ENCODE results near the gene SFXN2. TPM values are rescaled to one million over a fixed set of nuclear protein-coding genes. Genes with fewer than 3 reads are reported as not detected.
"Not testable (repeated sequence)": the region's sequence is repeated elsewhere in the genome, so short reads cannot be mapped to it uniquely, and the experiment has no call there.

Gene SFXN2
- total RNA-seq, 2 donors from 2014 or later: 18.0 to 28.0 TPM

GRCh38 chr10:102701272-102701671, 13.2 kb upstream of the SFXN2 start:
- Mint-ChIP-seq H3K9me3 (no peaks in the 10 kb centered on the region), H3K4me3 (no peak overlapping the region), H3K4me1 (peaks cover 9% of the 10 kb centered on the region), H3K27me3 (no peaks in the 10 kb centered on the region), H3K36me3 (ENCODE audit: low read depth) (peaks cover 73% of the 10 kb centered on the region), H3K27ac (no peak overlapping the region)
- no peak for ATAC-seq (replicated peaks)

GRCh38 chr10:102701796-102702195, 12.6 kb upstream of the SFXN2 start:
- no peaks in the 10 kb centered on the region for H3K27me3 Mint-ChIP-seq
- no peak overlapping the region for H3K4me3 Mint-ChIP-seq
- no peak for ATAC-seq (replicated peaks)
- no peak overlapping the region for H3K27ac Mint-ChIP-seq
- H3K36me3 Mint-ChIP-seq (ENCODE audit: low read depth): peaks cover 68% of the 10 kb centered on the region
- H3K9me3 Mint-ChIP-seq: no peaks in the 10 kb centered on the region
- H3K4me1 Mint-ChIP-seq: peaks cover 9% of the 10 kb centered on the region

GRCh38 chr10:102702742-102703141, 11.7 kb upstream of the SFXN2 start:
- peak; percentile 59 for ATAC-seq (replicated peaks)
- Mint-ChIP-seq H3K4me1 (peaks cover 11% of the 10 kb centered on the region), H3K27ac (no peak overlapping the region), H3K27me3 (no peaks in the 10 kb centered on the region), H3K9me3 (no peaks in the 10 kb centered on the region), H3K36me3 (ENCODE audit: low read depth) (peaks cover 60% of the 10 kb centered on the region), H3K4me3 (no peak overlapping the region)

- H3K36me3 Mint-ChIP-seq (ENCODE audit: low read depth): peaks cover 38% of the 10 kb centered on the region
Measured at GRCh38 chr10:102704915-102705314, 9.5 kb upstream of the SFXN2 start.

GRCh38 chr10:102705531-102705930, 8.9 kb upstream of the SFXN2 start:
- Mint-ChIP-seq H3K4me1 (peaks cover 19% of the 10 kb centered on the region), H3K27ac (peak overlapping the region; percentile 26), H3K4me3 (peak overlapping the region; percentile 30), H3K27me3 (no peaks in the 10 kb centered on the region), H3K36me3 (ENCODE audit: low read depth) (peaks cover 36% of the 10 kb centered on the region), H3K9me3 (no peaks in the 10 kb centered on the region)
- no peak for ATAC-seq (replicated peaks)

More at GRCh38 chr10:102704915-102705314, 9.5 kb upstream of the SFXN2 start:
- H3K27me3 Mint-ChIP-seq: no peaks in the 10 kb centered on the region
- peak; percentile 86 for ATAC-seq (replicated peaks)
- H3K4me3 Mint-ChIP-seq: peak overlapping the region; percentile 30
- no peaks in the 10 kb centered on the region for H3K9me3 Mint-ChIP-seq
- peak overlapping the region; percentile 26 for H3K27ac Mint-ChIP-seq
- H3K4me1 Mint-ChIP-seq: peaks cover 13% of the 10 kb centered on the region

DNA sequence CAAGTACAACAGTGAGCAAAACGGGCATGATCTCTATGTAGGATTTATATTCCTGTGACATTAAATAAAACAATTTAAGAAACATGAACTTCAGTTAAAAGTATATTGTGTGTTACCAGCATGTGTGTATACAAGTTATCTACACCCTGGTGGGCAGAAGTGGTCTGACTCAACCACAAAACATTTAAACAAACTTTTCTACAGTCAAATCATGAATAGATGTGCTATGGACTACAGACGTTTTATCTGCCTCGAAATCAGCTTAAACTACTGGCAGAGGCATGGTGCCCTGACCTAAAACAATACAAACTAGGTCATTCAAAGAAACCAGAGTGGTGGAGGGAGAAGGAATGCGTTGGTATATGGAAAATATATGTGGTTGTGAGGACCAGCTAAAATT, 3.8 kb upstream of the SFXN2 start:
- ATAC-seq (replicated peaks): peak; percentile 35

GRCh38 chr10:102712089-102712488, 2.3 kb upstream of the SFXN2 start:
- Mint-ChIP-seq H3K27me3 (no peaks in the 10 kb centered on the region), H3K4me1 (peaks cover 24% of the 10 kb centered on the region)

More for the DNA sequence above, 3.8 kb upstream of the SFXN2 start:
- peak overlapping the region; percentile 99 for H3K4me3 Mint-ChIP-seq
- H3K27ac Mint-ChIP-seq: peak overlapping the region; percentile 98
- H3K9me3 Mint-ChIP-seq: no peaks in the 10 kb centered on the region
- H3K4me1 Mint-ChIP-seq: peaks cover 19% of the 10 kb centered on the region
- H3K36me3 Mint-ChIP-seq (ENCODE audit: low read depth): peaks cover 19% of the 10 kb centered on the region
- no peaks in the 10 kb centered on the region for H3K27me3 Mint-ChIP-seq

GRCh38 chr10:102712843-102713538, 1.4 kb upstream of the SFXN2 start:
- peak overlapping the region; percentile 98 for H3K27ac Mint-ChIP-seq
- ATAC-seq (replicated peaks): no peak
- H3K36me3 Mint-ChIP-seq (ENCODE audit: low read depth): peaks cover 38% of the 10 kb centered on the region
- no peaks in the 10 kb centered on the region for H3K9me3 Mint-ChIP-seq
- no peaks in the 10 kb centered on the region for H3K27me3 Mint-ChIP-seq
- peak overlapping the region; percentile 99 for H3K4me3 Mint-ChIP-seq
- H3K4me1 Mint-ChIP-seq: peaks cover 22% of the 10 kb centered on the region

More at GRCh38 chr10:102712089-102712488, 2.3 kb upstream of the SFXN2 start:
- ATAC-seq (replicated peaks): no peak
- Mint-ChIP-seq H3K4me3 (peak overlapping the region; percentile 99), H3K9me3 (no peaks in the 10 kb centered on the region), H3K36me3 (ENCODE audit: low read depth) (peaks cover 30% of the 10 kb centered on the region), H3K27ac (peak overlapping the region; percentile 98)

GRCh38 chr10:102713539-102713813, 960 bp upstream of the SFXN2 start:
- no peaks in the 10 kb centered on the region for H3K9me3 Mint-ChIP-seq
- ATAC-seq (replicated peaks): peak; percentile 44
- peak overlapping the region; percentile 99 for H3K4me3 Mint-ChIP-seq
- no peaks in the 10 kb centered on the region for H3K27me3 Mint-ChIP-seq
- H3K36me3 Mint-ChIP-seq (ENCODE audit: low read depth): peaks cover 43% of the 10 kb centered on the region
- peak overlapping the region; percentile 98 for H3K27ac Mint-ChIP-seq
- peaks cover 22% of the 10 kb centered on the region for H3K4me1 Mint-ChIP-seq

DNA sequence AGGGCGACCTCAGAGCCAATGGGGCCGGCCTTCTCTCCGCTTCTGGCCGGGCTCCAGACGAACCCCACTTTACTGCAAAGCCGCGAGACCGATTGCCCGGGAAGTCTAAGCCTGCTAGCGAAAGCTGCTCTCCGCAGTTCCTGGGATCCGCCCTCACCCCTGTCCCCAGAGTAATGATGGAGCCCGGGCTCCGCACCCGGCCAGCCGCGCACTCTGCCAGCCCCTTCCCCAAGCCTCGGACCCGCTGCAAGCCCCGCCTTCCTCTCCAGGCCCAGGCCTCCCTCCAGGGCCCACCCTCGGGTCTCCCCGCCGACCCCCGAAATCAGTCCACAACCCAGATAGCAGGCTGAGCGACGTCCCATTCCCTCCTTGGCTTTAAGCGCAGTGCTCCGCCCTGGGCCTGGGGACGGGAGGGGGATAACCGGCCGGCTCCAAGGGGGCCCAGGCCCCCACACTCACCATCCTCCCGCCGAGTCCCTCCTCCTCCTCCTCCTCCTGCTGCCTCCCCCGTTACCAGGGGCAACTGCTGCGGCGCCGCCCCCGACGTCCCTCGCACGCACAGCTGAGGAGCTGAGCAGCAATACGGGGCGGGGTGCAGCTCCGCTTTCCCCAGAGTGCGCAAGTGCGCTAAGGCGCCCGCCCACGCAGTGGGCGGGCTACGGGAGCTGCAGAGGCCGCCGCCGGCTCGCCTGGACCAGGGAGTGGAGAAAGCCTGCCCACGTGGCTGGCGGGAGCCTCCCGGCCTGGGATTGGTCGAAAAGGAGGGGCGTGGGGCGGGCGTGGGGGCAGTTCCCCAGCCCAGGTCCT, 419 bp upstream of the SFXN2 start, which contains the start of gene ARL3:
Gene ARL3 (minus strand): TSS at position 584 of the 807 bp plus-strand sequence. CDS start 122 bp downstream, at position 462.
- Mint-ChIP-seq H3K9me3 (no peaks in the 10 kb centered on the region), H3K27ac (peak within 1 kb of the TSS; percentile 98), H3K4me1 (peaks cover 22% of the 10 kb centered on the region), H3K36me3 (ENCODE audit: low read depth) (peaks cover 47% of the 10 kb centered on the region), H3K27me3 (no peaks in the 10 kb centered on the region), H3K4me3 (peak within 1 kb of the TSS; percentile 99)
- ATAC-seq (replicated peaks): peak; percentile 81

DNA sequence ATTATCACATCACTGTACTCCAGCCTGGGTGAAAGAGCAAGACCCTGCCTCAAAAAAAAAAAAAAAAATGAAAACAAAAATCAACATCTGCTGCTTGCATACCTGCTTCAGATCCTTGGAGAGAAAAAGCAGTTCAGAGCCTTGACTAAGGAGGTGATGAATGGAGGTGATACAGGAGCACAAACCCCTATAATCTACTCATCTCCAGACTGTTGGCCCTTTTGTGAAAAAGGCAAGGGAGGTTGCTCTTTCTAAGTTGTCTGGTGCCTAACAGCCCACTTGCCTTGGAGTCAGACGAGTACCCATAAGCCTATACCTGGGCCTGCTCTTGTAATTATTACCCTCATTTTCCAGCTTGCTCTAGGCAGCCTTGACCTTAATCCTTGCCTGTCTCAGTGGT, 1.4 kb downstream of the SFXN2 start:
- Mint-ChIP-seq H3K4me3 (peak overlapping the region; percentile 99), H3K9me3 (no peaks in the 10 kb centered on the region), H3K27me3 (no peaks in the 10 kb centered on the region), H3K4me1 (peaks cover 18% of the 10 kb centered on the region), H3K36me3 (ENCODE audit: low read depth) (peaks cover 62% of the 10 kb centered on the region), H3K27ac (peak overlapping the region; percentile 98)
- ATAC-seq (replicated peaks): no peak

GRCh38 chr10:102716900-102717565, 2.6 kb downstream of the SFXN2 start:
- peaks cover 67% of the 10 kb centered on the region for H3K36me3 Mint-ChIP-seq (ENCODE audit: low read depth)
- H3K4me1 Mint-ChIP-seq: peaks cover 22% of the 10 kb centered on the region
- not testable (repeated sequence) for H3K27ac Mint-ChIP-seq; ATAC-seq (replicated peaks); H3K27me3 Mint-ChIP-seq; H3K9me3 Mint-ChIP-seq
- H3K4me3 Mint-ChIP-seq: peak overlapping the region; percentile 99

DNA sequence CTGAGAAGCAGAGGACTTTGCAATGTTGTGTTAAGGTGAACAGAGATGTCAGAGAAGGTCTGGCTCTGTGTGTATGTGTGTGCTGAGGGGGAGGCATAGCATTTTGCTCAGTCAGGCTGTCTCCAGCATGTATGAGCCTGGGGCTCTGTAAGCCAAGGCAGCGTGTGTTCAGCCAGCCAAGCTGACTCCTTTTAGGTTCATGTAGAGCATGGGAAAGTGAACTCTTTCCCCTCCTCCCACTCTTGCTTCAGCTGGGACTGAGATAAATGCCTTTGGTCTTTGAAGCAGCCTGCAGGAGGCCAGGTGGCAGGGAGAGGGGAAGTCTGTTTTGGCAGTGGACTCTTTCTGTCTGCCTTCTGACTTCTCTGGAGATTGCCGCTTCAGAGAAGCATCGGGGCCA, 3.8 kb downstream of the SFXN2 start:
- peaks cover 25% of the 10 kb centered on the region for H3K4me1 Mint-ChIP-seq
- no peak for ATAC-seq (replicated peaks)
- H3K4me3 Mint-ChIP-seq: peak overlapping the region; percentile 99
- no peak overlapping the region for H3K27ac Mint-ChIP-seq
- no peaks in the 10 kb centered on the region for H3K27me3 Mint-ChIP-seq
- H3K9me3 Mint-ChIP-seq: no peaks in the 10 kb centered on the region
- H3K36me3 Mint-ChIP-seq (ENCODE audit: low read depth): peaks cover 62% of the 10 kb centered on the region

GRCh38 chr10:102720337-102720736, 5.9 kb downstream of the SFXN2 start:
- H3K4me1 Mint-ChIP-seq: peaks cover 25% of the 10 kb centered on the region
- H3K36me3 Mint-ChIP-seq (ENCODE audit: low read depth): peaks cover 68% of the 10 kb centered on the region
- H3K9me3 Mint-ChIP-seq: no peaks in the 10 kb centered on the region
- H3K27ac Mint-ChIP-seq: no peak overlapping the region
- no peaks in the 10 kb centered on the region for H3K27me3 Mint-ChIP-seq
- ATAC-seq (replicated peaks): no peak
- H3K4me3 Mint-ChIP-seq: no peak overlapping the region

Measured in activated T-helper 17 cell treated with anti-CD3 and anti-CD28 coated beads, Interleukin-2, amount 50 U/mL, for 72 hours (primary cell).